Ishikawa (cell line): ENCODE data around the gene COL15A1.

Experiments used
- CEBPB ChIP-seq: IDR thresholded peaks from 2 replicates; pipeline ENCODE4 v1.6.1; 2012
- CREB1 ChIP-seq: IDR thresholded peaks from 2 replicates; pipeline ENCODE4 v1.6.1; 2012; ENCODE audit warnings: low read depth
- EGR1 ChIP-seq: IDR thresholded peaks from 2 replicates; pipeline ENCODE4 v1.6.1; 2012
- EP300 ChIP-seq: IDR thresholded peaks from 2 replicates; pipeline ENCODE4 v1.6.1; 2012; ENCODE audit warnings: borderline replicate concordance
- NFIC ChIP-seq: IDR thresholded peaks from 2 replicates; pipeline ENCODE4 v1.6.1; 2012
- RAD21 ChIP-seq: IDR thresholded peaks from 2 replicates; pipeline ENCODE4 v1.6.1; 2012; ENCODE audit warnings: low read depth
- TAF1 ChIP-seq: IDR thresholded peaks from 2 replicates; pipeline ENCODE4 v1.6.1; 2012; ENCODE audit warnings: low read depth, mild to moderate bottlenecking
- TCF12 ChIP-seq: IDR thresholded peaks from 2 replicates; pipeline ENCODE4 v1.6.1; 2012; ENCODE audit warnings: low read depth
- TEAD4 ChIP-seq: IDR thresholded peaks from 2 replicates; pipeline ENCODE4 v1.6.1; 2012
- YY1 ChIP-seq: IDR thresholded peaks from 2 replicates; pipeline ENCODE4 v1.6.1; 2012; ENCODE audit warnings: low read depth
- TF ChIP-seq, protein P1 (sequence below): IDR thresholded peaks from 2 replicates; pipeline ENCODE4 v1.6.1; 2012
- TF ChIP-seq, protein P2 (sequence below): IDR thresholded peaks from 2 replicates; pipeline ENCODE4 v1.6.1; 2012; ENCODE audit warnings: low read depth, mild to moderate bottlenecking

DNA sequence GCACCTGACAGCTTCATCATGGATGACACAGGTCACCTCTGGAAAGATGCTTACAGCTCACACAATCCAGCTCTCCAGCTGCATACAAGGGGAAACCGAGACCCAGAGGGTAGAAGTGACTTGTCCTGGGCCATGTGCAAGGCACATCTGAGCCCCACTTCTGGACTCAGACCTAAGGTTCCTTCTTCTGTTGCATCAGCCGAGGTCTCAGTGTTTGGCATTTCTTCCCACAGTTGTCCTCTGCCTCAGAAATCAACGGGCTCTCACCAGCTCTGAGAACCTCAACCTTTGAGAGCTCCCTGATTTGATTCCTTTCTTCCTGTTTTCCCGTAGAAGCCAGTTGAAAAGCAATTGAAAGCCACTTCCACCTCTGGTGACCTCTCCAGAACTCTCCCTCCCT lies 38.7 kb upstream of the COL15A1 start:
- TF ChIP-seq EP300 (no peak), CEBPB (no peak), RAD21 (no peak), TAF1 (no peak), TEAD4 (no peak), NFIC (no peak), YY1 (no peak), TCF12 (no peak), EGR1 (no peak), CREB1 (no peak)
- TF ChIP-seq, protein P1, sequence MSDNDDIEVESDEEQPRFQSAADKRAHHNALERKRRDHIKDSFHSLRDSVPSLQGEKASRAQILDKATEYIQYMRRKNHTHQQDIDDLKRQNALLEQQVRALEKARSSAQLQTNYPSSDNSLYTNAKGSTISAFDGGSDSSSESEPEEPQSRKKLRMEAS, result no peak
- TF ChIP-seq, protein P2, sequence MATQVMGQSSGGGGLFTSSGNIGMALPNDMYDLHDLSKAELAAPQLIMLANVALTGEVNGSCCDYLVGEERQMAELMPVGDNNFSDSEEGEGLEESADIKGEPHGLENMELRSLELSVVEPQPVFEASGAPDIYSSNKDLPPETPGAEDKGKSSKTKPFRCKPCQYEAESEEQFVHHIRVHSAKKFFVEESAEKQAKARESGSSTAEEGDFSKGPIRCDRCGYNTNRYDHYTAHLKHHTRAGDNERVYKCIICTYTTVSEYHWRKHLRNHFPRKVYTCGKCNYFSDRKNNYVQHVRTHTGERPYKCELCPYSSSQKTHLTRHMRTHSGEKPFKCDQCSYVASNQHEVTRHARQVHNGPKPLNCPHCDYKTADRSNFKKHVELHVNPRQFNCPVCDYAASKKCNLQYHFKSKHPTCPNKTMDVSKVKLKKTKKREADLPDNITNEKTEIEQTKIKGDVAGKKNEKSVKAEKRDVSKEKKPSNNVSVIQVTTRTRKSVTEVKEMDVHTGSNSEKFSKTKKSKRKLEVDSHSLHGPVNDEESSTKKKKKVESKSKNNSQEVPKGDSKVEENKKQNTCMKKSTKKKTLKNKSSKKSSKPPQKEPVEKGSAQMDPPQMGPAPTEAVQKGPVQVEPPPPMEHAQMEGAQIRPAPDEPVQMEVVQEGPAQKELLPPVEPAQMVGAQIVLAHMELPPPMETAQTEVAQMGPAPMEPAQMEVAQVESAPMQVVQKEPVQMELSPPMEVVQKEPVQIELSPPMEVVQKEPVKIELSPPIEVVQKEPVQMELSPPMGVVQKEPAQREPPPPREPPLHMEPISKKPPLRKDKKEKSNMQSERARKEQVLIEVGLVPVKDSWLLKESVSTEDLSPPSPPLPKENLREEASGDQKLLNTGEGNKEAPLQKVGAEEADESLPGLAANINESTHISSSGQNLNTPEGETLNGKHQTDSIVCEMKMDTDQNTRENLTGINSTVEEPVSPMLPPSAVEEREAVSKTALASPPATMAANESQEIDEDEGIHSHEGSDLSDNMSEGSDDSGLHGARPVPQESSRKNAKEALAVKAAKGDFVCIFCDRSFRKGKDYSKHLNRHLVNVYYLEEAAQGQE, result no peak
